Ishikawa (cell line): ENCODE results near the gene GAS6.

Experiments
- CREB1 ChIP-seq: IDR thresholded peaks from 2 replicates; pipeline ENCODE4 v1.6.1; 2012; ENCODE audit warnings: low read depth
- FOXM1 ChIP-seq: IDR thresholded peaks from 2 replicates; pipeline ENCODE4 v1.6.1; 2012; ENCODE audit warnings: low read depth, borderline replicate concordance
- RAD21 ChIP-seq: IDR thresholded peaks from 2 replicates; pipeline ENCODE4 v1.6.1; 2012; ENCODE audit warnings: low read depth
- TCF12 ChIP-seq: IDR thresholded peaks from 2 replicates; pipeline ENCODE4 v1.6.1; 2012; ENCODE audit warnings: low read depth
- ZBTB7A ChIP-seq: IDR thresholded peaks from 2 replicates; pipeline ENCODE4 v1.6.1; 2012; ENCODE audit warnings: low read depth
- TF ChIP-seq, protein P1 (sequence below): IDR thresholded peaks from 2 replicates; pipeline ENCODE4 v1.6.1; 2012; ENCODE audit warnings: low read depth, mild to moderate bottlenecking

- TF ChIP-seq ZBTB7A: no peak
- TF ChIP-seq FOXM1: no peak
- TF ChIP-seq, protein P1, sequence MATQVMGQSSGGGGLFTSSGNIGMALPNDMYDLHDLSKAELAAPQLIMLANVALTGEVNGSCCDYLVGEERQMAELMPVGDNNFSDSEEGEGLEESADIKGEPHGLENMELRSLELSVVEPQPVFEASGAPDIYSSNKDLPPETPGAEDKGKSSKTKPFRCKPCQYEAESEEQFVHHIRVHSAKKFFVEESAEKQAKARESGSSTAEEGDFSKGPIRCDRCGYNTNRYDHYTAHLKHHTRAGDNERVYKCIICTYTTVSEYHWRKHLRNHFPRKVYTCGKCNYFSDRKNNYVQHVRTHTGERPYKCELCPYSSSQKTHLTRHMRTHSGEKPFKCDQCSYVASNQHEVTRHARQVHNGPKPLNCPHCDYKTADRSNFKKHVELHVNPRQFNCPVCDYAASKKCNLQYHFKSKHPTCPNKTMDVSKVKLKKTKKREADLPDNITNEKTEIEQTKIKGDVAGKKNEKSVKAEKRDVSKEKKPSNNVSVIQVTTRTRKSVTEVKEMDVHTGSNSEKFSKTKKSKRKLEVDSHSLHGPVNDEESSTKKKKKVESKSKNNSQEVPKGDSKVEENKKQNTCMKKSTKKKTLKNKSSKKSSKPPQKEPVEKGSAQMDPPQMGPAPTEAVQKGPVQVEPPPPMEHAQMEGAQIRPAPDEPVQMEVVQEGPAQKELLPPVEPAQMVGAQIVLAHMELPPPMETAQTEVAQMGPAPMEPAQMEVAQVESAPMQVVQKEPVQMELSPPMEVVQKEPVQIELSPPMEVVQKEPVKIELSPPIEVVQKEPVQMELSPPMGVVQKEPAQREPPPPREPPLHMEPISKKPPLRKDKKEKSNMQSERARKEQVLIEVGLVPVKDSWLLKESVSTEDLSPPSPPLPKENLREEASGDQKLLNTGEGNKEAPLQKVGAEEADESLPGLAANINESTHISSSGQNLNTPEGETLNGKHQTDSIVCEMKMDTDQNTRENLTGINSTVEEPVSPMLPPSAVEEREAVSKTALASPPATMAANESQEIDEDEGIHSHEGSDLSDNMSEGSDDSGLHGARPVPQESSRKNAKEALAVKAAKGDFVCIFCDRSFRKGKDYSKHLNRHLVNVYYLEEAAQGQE: no peak
- peak; percentile 32; the same call in 1 of the 2 replicates for TF ChIP-seq RAD21
- 0 out of 2 replicates have a peak, but pooled peaks have one; percentile 27 for TF ChIP-seq TCF12
- no peak for TF ChIP-seq CREB1
These were observed 25.6 kb upstream of the GAS6 start for GRCh38 chr13:113889467-113889866.
